Esophagus muscularis mucosa (tissue), 4 donors: ENCODE results near the gene GLI3.

ENCODE experiments used
- CTCF ChIP-seq, 3 experiments: fragments of 200-600 bp in 2 of 3; fragments of 450-650 bp in 1 of 3; sonication (generic) in 2 of 3; IDR thresholded peaks; one replicate each; pipeline ENCODE4 v1.5.1; 2017 to 2019; ENCODE audit warnings: antibody characterized with exemption in 3 of 3, mild to moderate bottlenecking in 2 of 3, moderate library complexity in 1 of 3
- EP300 ChIP-seq: sonication (generic); formaldehyde crosslinking; IDR thresholded peaks from one replicate; pipeline ENCODE4 v1.6.1; 2017; ENCODE audit warnings: antibody characterized with exemption
- POLR2A ChIP-seq: fragments of 450-650 bp; IDR thresholded peaks from one replicate; pipeline ENCODE4 v1.6.1; 2017; ENCODE audit warnings: antibody characterized with exemption, moderate library complexity, mild to moderate bottlenecking, low read depth
- POLR2AphosphoS5 ChIP-seq, 2 donors: sonication (generic); formaldehyde crosslinking; IDR thresholded peaks; one replicate each; pipeline ENCODE4 v1.6.1; 2017; ENCODE audit warnings: antibody characterized with exemption in 2 of 2

- TF ChIP-seq POLR2A (no peak), POLR2AphosphoS5 (IDR thresholded peaks at IDR 0.05) (no peak), CTCF (IDR thresholded peaks at IDR 0.05) (no peak), EP300 (no peak)
Measured at GRCh38 chr7:42084263-42084662, 152.7 kb downstream of the GLI3 start.
